Breast epithelium (tissue), 3 donors: ENCODE measurements around the gene IRX1.

ENCODE experiments used
- CTCF ChIP-seq, 3 donors: fragments of 450-650 bp; IDR thresholded peaks; one replicate each; pipeline ENCODE4 v1.5.1; 2016 to 2017; ENCODE audit warnings: antibody characterized with exemption in 3 of 3, mild to moderate bottlenecking in 3 of 3, moderate library complexity in 3 of 3
- POLR2A ChIP-seq: fragments of 450-650 bp; IDR thresholded peaks from one replicate; pipeline ENCODE4 v1.6.1; 2016; ENCODE audit warnings: antibody characterized with exemption, mild to moderate bottlenecking, moderate library complexity

GRCh38 chr5:3600106-3601060 is 4.8 kb downstream of the IRX1 start:
- no peak for TF ChIP-seq CTCF (IDR thresholded peaks at IDR 0.05)
- no peak for TF ChIP-seq POLR2A
